HUES64 (cell line): ENCODE data around the gene NKIRAS1.

Experiments used
- H3K27ac ChIP-seq: 2 replicates; pipeline ENCODE4 v1.7.0; 2013; ENCODE audit warnings: low read depth, low read length, inconsistent platforms
- H3K27me3 ChIP-seq: 2 replicates; pipeline ENCODE4 v1.6.1; 2013; ENCODE audit warnings: mild to moderate bottlenecking, low read length; ENCODE audit not compliant: insufficient read depth
- H3K36me3 ChIP-seq: 2 replicates; pipeline ENCODE4 v1.6.1; 2013; ENCODE audit warnings: mild to moderate bottlenecking, low read length; ENCODE audit not compliant: insufficient read depth
- H3K4me1 ChIP-seq: 2 replicates; pipeline ENCODE4 v1.6.1; 2013; ENCODE audit warnings: mild to moderate bottlenecking, low read length, moderate library complexity; ENCODE audit not compliant: insufficient read depth
- H3K4me3 ChIP-seq: 2 replicates; pipeline ENCODE4 v1.5.1; 2013; ENCODE audit warnings: mild to moderate bottlenecking, low read length, moderate library complexity
- H3K9ac ChIP-seq: 2 replicates; pipeline ENCODE4 v1.6.1; 2013; ENCODE audit warnings: mild to moderate bottlenecking, low read depth, low read length
- H3K9me3 ChIP-seq: 2 replicates; pipeline ENCODE4 v1.6.1; 2013; ENCODE audit warnings: low read depth, low read length; ENCODE audit not compliant: insufficient read depth
- WGBS: fragments of 150-250, 120-280 bp; methylation state at CpG from one replicate; pipeline ENCODE4 v1.1.7; 2013; ENCODE audit warnings: missing lambda C conversion rate; 5-methylcytosine and 5-hydroxymethylcytosine counted together

NKIRAS1 gene

GRCh38 chr3:23952646-23953045, 35.9 kb upstream of the NKIRAS1 start:
- H3K9me3 ChIP-seq, result no peaks in the 10 kb centered on the region
- H3K4me1 ChIP-seq, result 0 out of 2 replicates have a peak, but pooled peaks cover 7% of the 10 kb centered on the region
- no peak overlapping the region for H3K27ac ChIP-seq
- peaks cover 24% of the 10 kb centered on the region for H3K36me3 ChIP-seq
- no peak overlapping the region for H3K9ac ChIP-seq
- 99% methylated on average over 4 of the region's 4 CpGs for WGBS
- no peak overlapping the region for H3K4me3 ChIP-seq
- H3K27me3 ChIP-seq, result no peaks in the 10 kb centered on the region

- no peak overlapping the region for H3K9ac ChIP-seq
- H3K4me3 ChIP-seq, result no peak overlapping the region
- H3K27me3 ChIP-seq, result no peaks in the 10 kb centered on the region
- H3K27ac ChIP-seq, result no peak overlapping the region
- H3K4me1 ChIP-seq, result peaks cover 17% of the 10 kb centered on the region
- H3K36me3 ChIP-seq, result peaks cover 8% of the 10 kb centered on the region
- no peaks in the 10 kb centered on the region for H3K9me3 ChIP-seq
Observed at GRCh38 chr3:23950293-23950692, 33.5 kb upstream of the NKIRAS1 start.

- Histone ChIP-seq H3K4me1 (peaks cover 17% of the 10 kb centered on the region), H3K27me3 (no peaks in the 10 kb centered on the region), H3K9me3 (no peaks in the 10 kb centered on the region), H3K36me3 (peaks cover 3% of the 10 kb centered on the region), H3K4me3 (no peak overlapping the region), H3K9ac (no peak overlapping the region), H3K27ac (no peak overlapping the region)
Observed at GRCh38 chr3:23949784-23950183, 33.0 kb upstream of the NKIRAS1 start.

- Histone ChIP-seq H3K36me3 (no peaks in the 10 kb centered on the region), H3K4me1 (peaks cover 22% of the 10 kb centered on the region), H3K9ac (no peak overlapping the region), H3K4me3 (no peak overlapping the region), H3K9me3 (no peaks in the 10 kb centered on the region), H3K27me3 (no peaks in the 10 kb centered on the region), H3K27ac (no peak overlapping the region)
- WGBS, result 94% methylated on average over 2 of the region's 2 CpGs
Observed at GRCh38 chr3:23948761-23949160, 32.0 kb upstream of the NKIRAS1 start.

GRCh38 chr3:23945913-23946687, 29.3 kb upstream of the NKIRAS1 start:
- Histone ChIP-seq H3K4me1 (peaks cover 24% of the 10 kb centered on the region), H3K36me3 (no peaks in the 10 kb centered on the region), H3K9me3 (no peaks in the 10 kb centered on the region), H3K27ac (peak overlapping the region; percentile 97), H3K9ac (peak overlapping the region; percentile 90), H3K27me3 (no peaks in the 10 kb centered on the region), H3K4me3 (peak overlapping the region; percentile 84)
- under 1% methylated on average over 87 of the region's 87 CpGs for WGBS

GRCh38 chr3:23945663-23945912, 28.8 kb upstream of the NKIRAS1 start:
- Histone ChIP-seq H3K36me3 (no peaks in the 10 kb centered on the region), H3K9ac (peak overlapping the region; percentile 94), H3K27ac (peak overlapping the region; percentile 97; the same call in 1 of the 2 replicates), H3K9me3 (no peaks in the 10 kb centered on the region), H3K4me1 (peaks cover 24% of the 10 kb centered on the region), H3K27me3 (no peaks in the 10 kb centered on the region), H3K4me3 (peak overlapping the region; percentile 84)
- WGBS, result under 1% methylated on average over 39 of the region's 39 CpGs

- Histone ChIP-seq H3K4me3 (peak within 1 kb of the TSS; percentile 84), H3K36me3 (no peaks in the 10 kb centered on the region), H3K9me3 (no peaks in the 10 kb centered on the region), H3K27ac (peak within 1 kb of the TSS; percentile 97), H3K9ac (peak within 1 kb of the TSS; percentile 94), H3K27me3 (no peaks in the 10 kb centered on the region), H3K4me1 (peaks cover 24% of the 10 kb centered on the region)
- under 1% methylated on average over 88 of the region's 88 CpGs for WGBS
Observed at GRCh38 chr3:23944861-23945662, 28.3 kb upstream of the NKIRAS1 start, which contains the start of gene NR1D2. TSS of gene NR1D2 (plus strand) at chr3:23945286. CDS start at chr3:23945579, 293 bp downstream.

GRCh38 chr3:23944007-23944783, 27.4 kb upstream of the NKIRAS1 start:
- peak overlapping the region; percentile 84 for H3K4me3 ChIP-seq
- WGBS, result 5% methylated on average over 13 of the region's 13 CpGs
- H3K27me3 ChIP-seq, result no peaks in the 10 kb centered on the region
- peak overlapping the region; percentile 93; the same call in 1 of the 2 replicates for H3K27ac ChIP-seq
- peaks cover 24% of the 10 kb centered on the region for H3K4me1 ChIP-seq
- no peaks in the 10 kb centered on the region for H3K36me3 ChIP-seq
- peak overlapping the region; percentile 93 for H3K9ac ChIP-seq
- no peaks in the 10 kb centered on the region for H3K9me3 ChIP-seq

GRCh38 chr3:23942546-23942945, 25.8 kb upstream of the NKIRAS1 start:
- H3K4me1 ChIP-seq, result peaks cover 17% of the 10 kb centered on the region
- no peaks in the 10 kb centered on the region for H3K27me3 ChIP-seq
- H3K9ac ChIP-seq, result no peak overlapping the region
- 88% methylated on average over 11 of the region's 11 CpGs for WGBS
- no peaks in the 10 kb centered on the region for H3K9me3 ChIP-seq
- H3K36me3 ChIP-seq, result no peaks in the 10 kb centered on the region
- no peak overlapping the region for H3K27ac ChIP-seq
- no peak overlapping the region for H3K4me3 ChIP-seq

- H3K27ac ChIP-seq, result no peak overlapping the region
- no peaks in the 10 kb centered on the region for H3K9me3 ChIP-seq
- WGBS, result 89% methylated on average over 3 of the region's 4 CpGs
- H3K36me3 ChIP-seq, result no peaks in the 10 kb centered on the region
- H3K27me3 ChIP-seq, result no peaks in the 10 kb centered on the region
- H3K9ac ChIP-seq, result no peak overlapping the region
- peaks cover 7% of the 10 kb centered on the region; the same call in 1 of the 2 replicates for H3K4me1 ChIP-seq
- H3K4me3 ChIP-seq, result no peak overlapping the region
Observed at GRCh38 chr3:23941440-23941839, 24.6 kb upstream of the NKIRAS1 start.

GRCh38 chr3:23940775-23941174, 24.0 kb upstream of the NKIRAS1 start:
- H3K27me3 ChIP-seq, result no peaks in the 10 kb centered on the region
- no peak overlapping the region for H3K4me3 ChIP-seq
- peaks cover 7% of the 10 kb centered on the region; the same call in 1 of the 2 replicates for H3K4me1 ChIP-seq
- 91% methylated on average over 5 of the region's 5 CpGs for WGBS
- H3K36me3 ChIP-seq, result no peaks in the 10 kb centered on the region
- no peak overlapping the region for H3K9ac ChIP-seq
- no peak overlapping the region for H3K27ac ChIP-seq
- no peaks in the 10 kb centered on the region for H3K9me3 ChIP-seq
